HG02943 (cell line): ENCODE results near the gene TIGD3.

ENCODE experiments used
- ATAC-seq: cut with Tn5 transposase; IDR thresholded peaks from one replicate; pipeline ENCODE4 v1.9.1; 2021; ENCODE audit warnings: mild to moderate bottlenecking, low read depth, moderate library complexity; ENCODE audit not compliant: unreplicated experiment

Gene TIGD3

GRCh38 chr11:65354265-65355012, at the start of gene TIGD3:
TIGD3 (plus strand) TSS chr11:65354751; CDS start chr11:65355809, 1,058 bp downstream.
- peak; percentile 67 for ATAC-seq

- ATAC-seq: no peak
These were observed 48.9 kb upstream of the TIGD3 start for GRCh38 chr11:65305501-65306268.

GRCh38 chr11:65307298-65308229, 47.0 kb upstream of the TIGD3 start:
- ATAC-seq: no peak

GRCh38 chr11:65308281-65308891, 46.2 kb upstream of the TIGD3 start:
- ATAC-seq: no peak

GRCh38 chr11:65309006-65309405, 45.5 kb upstream of the TIGD3 start:
- ATAC-seq: no peak

GRCh38 chr11:65310215-65310614, 44.3 kb upstream of the TIGD3 start:
- ATAC-seq: no peak

- no peak for ATAC-seq
These were observed 43.8 kb upstream of the TIGD3 start for GRCh38 chr11:65310736-65311135.

GRCh38 chr11:65311170-65311678, 43.3 kb upstream of the TIGD3 start:
- ATAC-seq: no peak

GRCh38 chr11:65314501-65315203, 39.9 kb upstream of the TIGD3 start, which contains the start of gene CDC42EP2:
CDC42EP2 (plus strand) TSS chr11:65314866; CDS start chr11:65320899, 6,033 bp downstream.
- peak; percentile 67 for ATAC-seq

GRCh38 chr11:65315204-65315865, 39.2 kb upstream of the TIGD3 start:
- ATAC-seq: no peak

GRCh38 chr11:65315866-65316226, 38.7 kb upstream of the TIGD3 start:
- no peak for ATAC-seq

- ATAC-seq: no peak
These were observed 38.1 kb upstream of the TIGD3 start for GRCh38 chr11:65316227-65317024.

- no peak for ATAC-seq
These were observed 37.3 kb upstream of the TIGD3 start for GRCh38 chr11:65317025-65317786.

- ATAC-seq: no peak
These were observed 34.0 kb upstream of the TIGD3 start for GRCh38 chr11:65320386-65321075.

- ATAC-seq: no peak
These were observed 33.5 kb upstream of the TIGD3 start for GRCh38 chr11:65321076-65321475.

GRCh38 chr11:65321828-65322485, 32.6 kb upstream of the TIGD3 start:
- ATAC-seq: no peak
